Activated CD8-positive, alpha-beta T cell treated with anti-CD3 and anti-CD28 coated beads for 36 hours (primary cell): ENCODE data around the gene SEMA7A. TPM values are rescaled to one million over a fixed set of nuclear protein-coding genes. Genes with fewer than 3 reads are reported as not detected.
A peak's percentile ranks its signal among the peaks of the same experiment; 100 is the strongest.

Experiments
- ATAC-seq: fragments of 200-7000 bp; cut with Tn5 transposase; one replicate; pipeline ENCODE4 v1.10.0; 2021; ENCODE audit warnings: mild to moderate bottlenecking, moderate library complexity
- CTCF ChIA-PET: fragments of 350-600 bp; sonication (Branson Sonifier 250); formaldehyde crosslinking; loops from one replicate; lab custom pipeline; 2021; ENCODE audit warnings: antibody characterized with exemption; lab: Charles Lee
- POLR2A ChIA-PET: fragments of 350-600 bp; sonication (Branson Sonifier 250); formaldehyde crosslinking; loops from one replicate; lab custom pipeline; 2021; ENCODE audit warnings: antibody characterized with exemption; lab: Charles Lee
- DNase-seq: peaks from one replicate; pipeline ENCODE4 v3.0.0-alpha.2; 2020
- H3K27ac Mint-ChIP-seq: one replicate; pipeline ENCODE4 v1.8.0; 2021; ENCODE audit warnings: mild to moderate bottlenecking, mixed read lengths
- H3K27me3 Mint-ChIP-seq: one replicate; pipeline ENCODE4 v1.8.0; 2021; ENCODE audit warnings: mixed read lengths
- H3K36me3 Mint-ChIP-seq: one replicate; pipeline ENCODE4 v1.8.0; 2021; ENCODE audit warnings: low read depth, mixed read lengths
- H3K4me1 Mint-ChIP-seq: one replicate; pipeline ENCODE4 v1.8.0; 2021; ENCODE audit warnings: low read depth, mixed read lengths
- H3K4me3 Mint-ChIP-seq: one replicate; pipeline ENCODE4 v1.8.0; 2021; ENCODE audit warnings: mild to moderate bottlenecking, moderate library complexity, mixed read lengths
- H3K9me3 Mint-ChIP-seq: one replicate; pipeline ENCODE4 v1.8.0; 2021; ENCODE audit warnings: mixed read lengths
- intact Hi-C: fragments of 100-400 bp; cut with micrococcal nuclease; formaldehyde crosslinking; loops from one replicate; pipeline ENCODE4 v1.10.0; 2022
- total RNA-seq, 2 experiments: library from RNA; stranded (reverse); gene quantifications; one replicate each; pipeline ENCODE4 v1.2.3, GENCODE V29; 2021
- TF ChIP-seq, protein P1 (sequence below): fragments of 200-600 bp; IDR thresholded peaks from one replicate; pipeline ENCODE4 v1.8.0; 2022; ENCODE audit warnings: antibody characterized with exemption, mild to moderate bottlenecking

Gene SEMA7A
- total RNA-seq, 2 experiments from 2014 or later: 62.4 TPM

DNA sequence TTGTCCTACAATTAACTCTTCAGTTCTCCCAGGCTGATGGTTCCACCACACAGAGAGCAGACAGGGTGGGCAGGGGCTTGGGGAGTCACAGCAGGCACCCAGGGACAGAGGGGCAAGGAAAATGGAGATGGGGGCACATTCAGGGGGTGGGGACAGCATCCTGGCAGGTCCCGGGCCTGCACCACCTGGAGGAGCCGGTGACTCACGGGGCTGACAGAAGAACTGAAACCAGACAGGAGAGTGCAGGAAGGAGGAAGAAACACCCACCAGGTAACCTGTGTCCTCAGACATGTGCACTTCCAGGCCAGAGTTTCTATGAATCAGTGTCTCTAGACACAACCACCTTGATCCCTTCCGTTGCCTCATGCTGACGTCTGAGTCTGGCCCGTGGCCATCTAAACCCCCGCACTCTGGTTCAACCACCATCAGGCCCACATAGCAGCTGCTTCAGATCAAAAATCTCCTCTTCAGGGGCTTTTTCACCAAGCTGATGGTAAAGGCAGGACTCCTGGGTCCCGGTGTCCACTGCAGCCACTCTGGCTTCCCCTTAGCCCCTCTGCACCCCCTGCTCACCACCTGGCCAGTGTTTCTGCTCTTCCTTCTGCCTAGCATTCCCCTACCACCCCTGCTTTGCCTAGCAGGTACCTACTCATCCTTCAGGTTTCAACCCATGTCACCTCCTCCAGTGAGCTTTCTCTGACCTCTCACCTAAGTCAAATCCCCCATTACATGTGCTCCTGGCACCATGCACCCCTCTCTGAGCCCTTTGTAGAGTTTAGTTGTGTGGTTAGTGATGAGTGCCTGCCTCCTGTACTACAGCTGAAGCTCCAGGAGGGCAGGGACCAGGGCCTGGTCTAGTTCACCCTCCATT is 49.8 kb downstream of the SEMA7A start:
- H3K9me3 Mint-ChIP-seq: no peaks in the 10 kb centered on the region
- H3K27me3 Mint-ChIP-seq: no peaks in the 10 kb centered on the region
- DNase-seq (peak; percentile 96), ATAC-seq (peak; percentile 69)
- ChIA-PET POLR2A (interaction anchor here (0.7 to 6.7 kb wide), 11 partner anchors 10 to 490 kb away, joined by 3 to 141 read pairs (median 4); partner anchors contain the start of genes ARID3B, CLK3 and UBL7), CTCF (interaction anchor here (1.1 to 17.3 kb wide), 11 partner anchors 9 to 162 kb away, joined by 3 to 840 read pairs (median 20); partner anchors contain the start of genes SEMA7A and UBL7)
- H3K36me3 Mint-ChIP-seq: no peaks in the 10 kb centered on the region
- peak overlapping the region; percentile 31 for H3K4me3 Mint-ChIP-seq
- intact Hi-C loops: loop anchor here (2.0 kb wide), 1 partner anchor 19 kb away; no protein-coding TSS in a partner anchor
- TF ChIP-seq, protein P1, sequence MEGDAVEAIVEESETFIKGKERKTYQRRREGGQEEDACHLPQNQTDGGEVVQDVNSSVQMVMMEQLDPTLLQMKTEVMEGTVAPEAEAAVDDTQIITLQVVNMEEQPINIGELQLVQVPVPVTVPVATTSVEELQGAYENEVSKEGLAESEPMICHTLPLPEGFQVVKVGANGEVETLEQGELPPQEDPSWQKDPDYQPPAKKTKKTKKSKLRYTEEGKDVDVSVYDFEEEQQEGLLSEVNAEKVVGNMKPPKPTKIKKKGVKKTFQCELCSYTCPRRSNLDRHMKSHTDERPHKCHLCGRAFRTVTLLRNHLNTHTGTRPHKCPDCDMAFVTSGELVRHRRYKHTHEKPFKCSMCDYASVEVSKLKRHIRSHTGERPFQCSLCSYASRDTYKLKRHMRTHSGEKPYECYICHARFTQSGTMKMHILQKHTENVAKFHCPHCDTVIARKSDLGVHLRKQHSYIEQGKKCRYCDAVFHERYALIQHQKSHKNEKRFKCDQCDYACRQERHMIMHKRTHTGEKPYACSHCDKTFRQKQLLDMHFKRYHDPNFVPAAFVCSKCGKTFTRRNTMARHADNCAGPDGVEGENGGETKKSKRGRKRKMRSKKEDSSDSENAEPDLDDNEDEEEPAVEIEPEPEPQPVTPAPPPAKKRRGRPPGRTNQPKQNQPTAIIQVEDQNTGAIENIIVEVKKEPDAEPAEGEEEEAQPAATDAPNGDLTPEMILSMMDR: no peak
- H3K27ac Mint-ChIP-seq: peak overlapping the region; percentile 96
- peaks cover 75% of the 10 kb centered on the region for H3K4me1 Mint-ChIP-seq

DNA sequence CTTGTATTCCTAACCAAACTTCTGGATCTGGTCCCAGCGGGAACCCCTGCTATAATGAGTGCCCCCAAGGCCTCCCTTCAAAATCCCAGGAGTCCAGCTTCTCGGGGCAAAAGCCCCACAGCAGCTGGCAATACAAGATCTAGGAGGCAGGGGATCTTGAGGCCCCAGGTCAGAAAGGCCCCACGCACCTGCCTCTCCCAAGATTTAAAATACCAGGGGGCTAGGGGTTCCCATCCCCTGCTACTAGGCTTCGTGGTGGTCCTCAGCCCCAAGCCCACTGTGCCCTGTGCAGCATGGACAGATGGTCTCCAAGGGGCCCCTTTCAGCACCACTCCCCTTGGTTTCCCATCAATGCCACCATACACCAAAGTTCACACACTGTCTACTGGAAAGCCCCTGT is 50.5 kb downstream of the SEMA7A start:
- POLR2A ChIA-PET: interaction anchor here (1.2 to 6.7 kb wide), 6 partner anchors 10 to 78 kb away, joined by 3 to 141 read pairs (median 6); partner anchors contain the start of gene UBL7
- DNase-seq: no peak
- intact Hi-C loops: no loop called here
- no peak for ATAC-seq
- Mint-ChIP-seq H3K4me1 (peaks cover 81% of the 10 kb centered on the region), H3K27ac (peak overlapping the region; percentile 96), H3K36me3 (no peaks in the 10 kb centered on the region), H3K9me3 (no peaks in the 10 kb centered on the region), H3K4me3 (peak overlapping the region; percentile 31), H3K27me3 (no peaks in the 10 kb centered on the region)
- TF ChIP-seq, protein P1: no peak
- CTCF ChIA-PET: interaction anchor here (1.0 to 17.3 kb wide), 15 partner anchors 10 to 250 kb away, joined by 3 to 840 read pairs (median 11); partner anchors contain the start of genes SEMA7A and UBL7

DNA sequence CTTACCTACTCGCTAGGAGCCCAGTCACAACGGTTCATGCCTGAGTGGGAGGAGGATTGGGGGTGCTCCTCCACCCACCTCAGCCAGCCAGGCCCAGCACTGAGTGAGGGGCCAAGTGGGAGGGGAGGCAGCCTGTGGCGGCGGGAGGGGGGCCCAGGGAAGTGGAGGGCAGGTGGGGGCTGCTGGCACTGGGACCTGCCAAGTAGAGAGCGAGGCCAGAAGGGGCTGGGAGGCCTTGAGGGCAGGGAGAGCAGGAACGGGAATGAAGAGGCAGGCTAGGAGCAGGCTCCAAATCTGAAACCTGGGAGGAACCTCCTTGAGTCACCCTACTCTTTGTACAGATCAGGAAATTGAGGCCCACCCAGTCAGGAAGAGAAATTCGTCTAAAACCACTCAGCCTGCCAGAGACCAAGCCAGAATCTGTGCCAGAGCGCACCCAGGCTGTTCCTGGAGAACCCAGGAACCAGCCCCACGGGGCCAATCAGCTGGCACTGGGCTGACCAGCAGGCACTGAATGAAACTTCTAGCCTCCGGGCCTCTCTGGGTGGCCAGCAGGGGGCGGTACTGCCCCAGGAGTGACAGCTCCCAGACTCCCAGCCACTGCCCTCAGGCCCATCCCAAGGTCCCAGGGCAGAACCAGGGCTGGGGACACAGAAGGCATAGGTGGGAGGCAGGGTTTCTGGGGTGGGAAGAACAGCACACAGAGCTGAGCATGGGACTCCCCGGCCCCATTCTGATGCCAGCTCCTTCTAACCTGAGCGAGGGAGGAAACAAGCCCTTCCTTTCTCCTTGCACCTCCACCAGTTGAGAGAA is 51.5 kb downstream of the SEMA7A start:
- Mint-ChIP-seq H3K9me3 (no peaks in the 10 kb centered on the region), H3K27ac (peak overlapping the region; percentile 96), H3K4me3 (no peak overlapping the region), H3K27me3 (no peaks in the 10 kb centered on the region), H3K36me3 (no peaks in the 10 kb centered on the region), H3K4me1 (peaks cover 86% of the 10 kb centered on the region)
- CTCF ChIA-PET: interaction anchor here (0.7 to 17.3 kb wide), 31 partner anchors 8 to 406 kb away, joined by 3 to 840 read pairs (median 5); partner anchors contain the start of genes ARID3B, CLK3, SEMA7A and UBL7
- intact Hi-C loops: loop anchor here (1.0 kb wide), 1 partner anchor 56 kb away; no protein-coding TSS in a partner anchor
- TF ChIP-seq, protein P1: peak; percentile 99
- ATAC-seq: no peak
- POLR2A ChIA-PET: interaction anchor here (0.7 to 6.7 kb wide), 7 partner anchors 20 to 158 kb away, joined by 3 to 141 read pairs (median 3); partner anchors contain the start of genes SEMA7A and UBL7
- peak; percentile 85 for DNase-seq

DNA sequence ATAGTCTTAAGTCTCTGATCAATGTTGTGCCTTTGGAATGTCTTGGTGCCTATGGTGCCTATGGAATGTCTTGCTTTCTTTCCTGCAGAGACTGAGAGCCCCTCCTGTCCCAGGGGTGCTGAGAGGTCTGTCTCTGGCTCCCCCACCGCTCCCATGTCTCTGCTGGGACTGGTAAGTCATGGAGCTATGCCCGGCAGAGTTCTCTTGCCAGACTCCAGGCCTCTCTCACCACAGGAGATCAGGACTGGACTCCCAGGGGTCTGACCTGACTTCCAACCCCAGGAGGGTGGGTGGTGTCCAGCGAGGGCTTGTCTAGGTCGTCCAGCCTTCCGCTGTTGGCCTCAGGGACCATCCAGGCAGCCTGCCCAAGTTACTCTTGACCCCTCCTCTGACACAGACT is 52.3 kb downstream of the SEMA7A start:
- TF ChIP-seq, protein P1: no peak
- no peak overlapping the region for H3K4me3 Mint-ChIP-seq
- H3K27me3 Mint-ChIP-seq: no peaks in the 10 kb centered on the region
- intact Hi-C loops: no loop called here
- peaks cover 86% of the 10 kb centered on the region for H3K4me1 Mint-ChIP-seq
- H3K9me3 Mint-ChIP-seq: no peaks in the 10 kb centered on the region
- H3K36me3 Mint-ChIP-seq: no peaks in the 10 kb centered on the region
- DNase-seq (no peak), ATAC-seq (no peak)
- H3K27ac Mint-ChIP-seq: no peak overlapping the region
- POLR2A ChIA-PET: interaction anchor here (1.3 to 6.7 kb wide), 3 partner anchors 21 to 159 kb away, joined by 3 to 141 read pairs (median 14); partner anchors contain the start of gene SEMA7A
- CTCF ChIA-PET: interaction anchor here (1.1 to 17.3 kb wide), 9 partner anchors 14 to 164 kb away, joined by 3 to 840 read pairs (median 11); partner anchors contain the start of genes ARID3B, SEMA7A and UBL7
